K562 (cell line): ENCODE measurements around the gene GTPBP1. TPM values are rescaled to one million over a fixed set of nuclear protein-coding genes. Genes with fewer than 3 reads are reported as not detected.

ENCODE experiments used
- ATAC-seq: fragments of 200-7000 bp; cut with Tn5 transposase; 3 replicates; pipeline ENCODE4 v1.9.1; 2020; ENCODE audit warnings: moderate library complexity
- BruUV-seq: library from RNA; stranded (reverse); fragments of 400-500 nt; replicated peaks from 2 replicates; lab custom pipeline; 2021; lab: Mats Ljungman, UMichigan
- CTCF ChIA-PET: fragments of 300-600 bp; formaldehyde crosslinking; extraction: SDS; loops from one replicate; lab custom pipeline; 2021; ENCODE audit warnings: low intra/inter-chr PET ratio; lab: Yijun Ruan, JAX
- POLR2A ChIA-PET: fragments of 300-600, 350-650 bp; sonication (Branson Sonifier 250); formaldehyde crosslinking; extraction: SDS; loops from one replicate; lab custom pipeline; 2021; ENCODE audit warnings: antibody characterized with exemption, inconsistent platforms; lab: Yijun Ruan, JAX
- DNase-seq, 4 experiments: peaks; one replicate each; pipeline versions ENCODE4 v3.0.0 to v3.0.0-alpha.2; 2011 to 2018; ENCODE audit warnings: low spot score in 3 of 4, mixed read lengths in 3 of 4; ENCODE audit errors: extremely low read depth in 1 of 4
- FAIRE-seq: peaks from 2 replicates; lab custom pipeline; 2011; peaks lifted over from hg19 to GRCh38; lab: Jason Lieb, UNC
- H2AFZ ChIP-seq: 2 replicates; pipeline ENCODE4 v1.6.0; 2011; ENCODE audit warnings: low read depth, low read length, control low read depth, inconsistent platforms
- H3K27ac ChIP-seq: fragments of 200-600 bp; 3 replicates; pipeline ENCODE4 v1.8.0; 2011; ENCODE audit warnings: low read depth, mild to moderate bottlenecking, control low read depth, inconsistent platforms, low read length, moderate library complexity, mixed read lengths; ENCODE audit errors: extremely low read depth
- H3K27me3 ChIP-seq, 2 experiments: fragments of 300-600 bp in 1 of 2; 2 replicates in 1 of 2; 3 replicates in 1 of 2; pipeline versions ENCODE4 v1.6.0 to v1.8.0; 2011; ENCODE audit warnings: inconsistent platforms in 2 of 2, low read length in 2 of 2, mild to moderate bottlenecking in 1 of 2, mixed read lengths in 1 of 2, moderate library complexity in 1 of 2; ENCODE audit not compliant: control insufficient read depth in 2 of 2, insufficient read depth in 2 of 2
- H3K36me3 ChIP-seq: fragments of 300-600 bp; 3 replicates; pipeline ENCODE4 v1.8.0; 2011; ENCODE audit warnings: mild to moderate bottlenecking, low read length, inconsistent platforms; ENCODE audit not compliant: control insufficient read depth, insufficient read depth
- H3K4me1 ChIP-seq, 2 experiments: fragments of 200-600 bp in 1 of 2; replicated peaks in 1 of 2; 2 replicates in 1 of 2; 3 replicates in 1 of 2; pipeline versions ENCODE4 v1.5.1 to v1.8.0; 2011; ENCODE audit warnings: inconsistent platforms in 2 of 2, low read length in 2 of 2, mild to moderate bottlenecking in 1 of 2, mixed read lengths in 1 of 2, moderate library complexity in 1 of 2; ENCODE audit not compliant: control insufficient read depth in 2 of 2, insufficient read depth in 2 of 2
- H3K4me2 ChIP-seq: 2 replicates; pipeline ENCODE4 v1.6.1; 2011; ENCODE audit warnings: low read length, control low read depth, inconsistent platforms, mixed read lengths; ENCODE audit not compliant: insufficient read depth
- H3K4me3 ChIP-seq: fragments of 200-600 bp; sonication (generic), shearing (Covaris generic); 2 replicates; pipeline ENCODE4 v1.5.1; 2016; ENCODE audit warnings: control low read depth, inconsistent platforms
- H3K79me2 ChIP-seq: fragments of 200-600 bp; 3 replicates; pipeline ENCODE4 v1.8.0; 2011; ENCODE audit warnings: low read length, inconsistent platforms; ENCODE audit not compliant: control insufficient read depth, insufficient read depth
- H3K9ac ChIP-seq, 2 experiments: 2 replicates each; pipeline versions ENCODE4 v1.6.0 to v1.6.1; 2011; ENCODE audit warnings: low read depth in 2 of 2, low read length in 2 of 2, control low read depth in 1 of 2, inconsistent platforms in 1 of 2, mild to moderate bottlenecking in 1 of 2, mixed read lengths in 1 of 2; ENCODE audit not compliant: insufficient read depth in 1 of 2
- H3K9me1 ChIP-seq: one replicate; pipeline ENCODE4 v1.6.0; 2011; ENCODE audit warnings: inconsistent platforms, mild to moderate bottlenecking, low read length, moderate library complexity; ENCODE audit not compliant: control insufficient read depth, insufficient read depth
- H3K9me3 ChIP-seq: replicated peaks from 2 replicates; pipeline ENCODE4 v1.5.1; 2011; ENCODE audit warnings: low read depth, low read length, inconsistent platforms; ENCODE audit not compliant: control insufficient read depth, insufficient read depth
- H4K20me1 ChIP-seq: replicated peaks from 2 replicates; pipeline ENCODE4 v1.6.1; 2011; ENCODE audit warnings: low read length, inconsistent platforms, mixed read lengths; ENCODE audit not compliant: control insufficient read depth, insufficient read depth
- POLR2AphosphoS5 ChIP-seq: IDR thresholded peaks from 2 replicates; pipeline ENCODE4 v1.6.1; 2011; ENCODE audit warnings: mild to moderate bottlenecking, low read depth, low read length, moderate library complexity; ENCODE audit not compliant: control insufficient read depth, insufficient read depth
- POLR2G ChIP-seq: fragments of 200-400 bp; formaldehyde crosslinking; IDR thresholded peaks from 2 replicates; pipeline ENCODE4 v1.6.1; 2017; ENCODE audit warnings: low read depth, mild to moderate bottlenecking, antibody characterized with exemption, low read length, moderate library complexity
- SETDB1 ChIP-seq: IDR thresholded peaks from one replicate; pipeline ENCODE4 v1.6.1; 2012; ENCODE audit warnings: low read length, control low read depth, inconsistent platforms
- SIN3B ChIP-seq: fragments of 450-650 bp; IDR thresholded peaks from 2 replicates; pipeline ENCODE4 v1.6.1; 2017; ENCODE audit warnings: low read depth, mild to moderate bottlenecking, moderate library complexity
- SLC30A9 ChIP-seq: fragments of 250-450 bp; sonication (Bioruptor Pico); IDR thresholded peaks from 2 replicates; pipeline ENCODE4 v1.8.0; 2022; ENCODE audit warnings: mild to moderate bottlenecking, moderate library complexity
- SPI1 ChIP-seq: IDR thresholded peaks from 2 replicates; pipeline ENCODE4 v1.6.1; 2011; ENCODE audit warnings: low read depth, low read length, control low read depth, borderline replicate concordance
- YBX1 ChIP-seq: fragments of 450-650 bp; IDR thresholded peaks from 2 replicates; pipeline ENCODE4 v1.7.1; 2016; ENCODE audit warnings: mild to moderate bottlenecking
- WGBS: fragments of 100-300 bp; shearing (Covaris generic); methylation state at CpG from one replicate; pipeline ENCODE4 v1.1.6; 2016; ENCODE audit warnings: low coverage, mixed read lengths; ENCODE audit not compliant: insufficient coverage; ENCODE audit errors: missing lambda C conversion rate; 5-methylcytosine and 5-hydroxymethylcytosine counted together
- in situ Hi-C: fragments of 300-500 bp; cut with MboI; formaldehyde crosslinking; loops from 4 replicates; pipeline ENCODE4 v1.15.0; 2018; ENCODE audit warnings: inconsistent platforms, mixed read lengths
- intact Hi-C: fragments of 100-400 bp; cut with micrococcal nuclease; formaldehyde crosslinking; loops from 2 replicates; pipeline ENCODE4 v1.14.2; 2022
- polyA plus RNA-seq, 8 experiments: library from polyadenylated mRNA; depleted of rRNA in 4 of 8; stranded (reverse) in 5 of 8; unstranded in 3 of 8; fragments of >200 nt; fragmentation: Nextera tagmentation in 2 of 8; fragmentation: Illumina TruSeq in 1 of 8; extraction: Ambion mirVana in 2 of 8; extraction: Trizol in 1 of 8; gene quantifications; 2 replicates each; pipeline versions ENCODE4 v1.2.1 to v1.2.3, GENCODE V29; 2011 to 2014; ENCODE audit warnings: inconsistent platforms in 1 of 8, missing spikeins in 1 of 8
- total RNA-seq, 7 experiments: library from RNA; depleted of rRNA in 6 of 7; stranded (reverse); fragments of >200 nt in 6 of 7; fragmentation: Illumina TruSeq in 2 of 7; extraction: Trizol in 2 of 7; gene quantifications; 2 replicates each; pipeline versions ENCODE4 v1.2.1 to v1.2.3, GENCODE V29; 2011 to 2021; ENCODE audit warnings: low replicate concordance in 1 of 7
- TF ChIP-seq, protein P1 (sequence below): fragments of 250-450 bp; sonication (Bioruptor Pico); IDR thresholded peaks from 2 replicates; pipeline ENCODE4 v1.8.0; 2022; ENCODE audit warnings: inconsistent platforms

The GTPBP1 gene
- total and polyA plus RNA-seq, 9 of the 15 experiments (the other 6 are each of a cell fraction or from before 2014, with no cell fraction given) = 0.83 to 53.2 (median 23.3) TPM

DNA sequence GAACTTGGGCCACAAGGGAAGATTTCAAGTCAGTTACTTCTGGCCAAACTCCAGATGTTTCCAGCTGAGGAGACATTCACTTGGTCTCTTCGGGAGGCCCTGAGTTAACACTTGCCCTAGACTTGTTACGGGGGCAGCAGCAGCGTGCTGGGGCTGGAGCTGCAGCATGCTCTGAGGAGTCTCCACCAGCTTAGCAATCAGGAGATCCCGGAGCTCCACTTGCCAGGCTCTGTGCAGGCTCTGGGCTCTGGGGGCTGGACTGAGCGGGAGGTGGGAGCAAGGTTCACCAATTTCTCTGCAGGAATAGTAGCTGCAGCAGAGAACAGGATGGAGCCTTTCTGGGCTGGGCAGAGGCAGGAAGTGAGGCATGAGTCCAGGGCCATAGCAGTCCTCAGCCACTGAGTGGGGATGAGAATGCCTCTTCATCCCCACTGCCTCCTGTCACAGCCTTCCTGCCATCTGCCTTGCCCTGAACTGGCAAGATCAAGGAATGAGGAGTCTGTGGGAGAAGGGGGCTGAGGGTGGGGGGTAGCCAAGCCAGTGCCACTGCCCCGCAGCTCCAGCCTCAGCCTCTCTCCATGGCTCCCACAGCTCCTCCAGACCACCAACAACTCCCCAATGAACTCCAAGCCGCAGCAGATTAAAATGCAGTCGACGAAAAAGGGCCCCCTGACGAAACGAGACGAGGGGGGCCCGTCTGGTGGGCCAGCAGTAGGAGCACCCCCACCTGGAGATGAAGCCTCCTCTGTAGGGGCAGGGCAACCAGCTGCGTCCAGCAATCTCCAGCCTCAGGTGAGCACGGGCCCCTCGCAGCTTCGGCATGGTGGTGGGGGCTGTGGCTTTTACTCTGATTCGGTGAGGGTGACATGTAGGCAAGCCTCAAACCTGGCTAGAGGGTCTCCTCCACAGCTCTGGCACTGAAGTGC is 23.4 kb downstream of the GTPBP1 start:
- H3K4me2 ChIP-seq = no peak overlapping the region
- H3K4me1 ChIP-seq = peaks cover 0 to 9% of the 10 kb centered on the region in 2 experiments; a peak in 2 of 5 replicates
- DNase-seq (no peak), ATAC-seq (no peak), FAIRE-seq (no peak)
- H3K27ac ChIP-seq = no peak overlapping the region
- no peaks in the 10 kb centered on the region; the same call in 1 of the 2 replicates for H4K20me1 ChIP-seq
- no peak overlapping the region for H2AFZ ChIP-seq
- H3K9me3 ChIP-seq = no peaks in the 10 kb centered on the region
- no peaks in the 10 kb centered on the region for H3K9me1 ChIP-seq
- no peak overlapping the region for H3K9ac ChIP-seq
- CTCF ChIA-PET = no interaction called here
- POLR2A ChIA-PET = interaction anchor here (0.7 to 0.9 kb wide), 2 partner anchors 12 to 24 kb away, joined by 3 to 4 read pairs; partner anchors contain the start of gene GTPBP1
- in situ Hi-C loops = no loop called here
- no peaks in the 10 kb centered on the region for H3K79me2 ChIP-seq
- H3K4me3 ChIP-seq = no peak overlapping the region
- intact Hi-C loops = no loop called here
- BruUV-seq = no TSS peak
- H3K36me3 ChIP-seq = peaks cover 95% of the 10 kb centered on the region; the same call in 2 of the 3 replicates
- no peaks in the 10 kb centered on the region for H3K27me3 ChIP-seq
- no peak for TF ChIP-seq POLR2AphosphoS5
- TF ChIP-seq POLR2G = 0 out of 2 replicates have a peak, but pooled peaks have one; percentile 44
- 96% methylated on average over 8 of the region's 18 CpGs for WGBS

DNA sequence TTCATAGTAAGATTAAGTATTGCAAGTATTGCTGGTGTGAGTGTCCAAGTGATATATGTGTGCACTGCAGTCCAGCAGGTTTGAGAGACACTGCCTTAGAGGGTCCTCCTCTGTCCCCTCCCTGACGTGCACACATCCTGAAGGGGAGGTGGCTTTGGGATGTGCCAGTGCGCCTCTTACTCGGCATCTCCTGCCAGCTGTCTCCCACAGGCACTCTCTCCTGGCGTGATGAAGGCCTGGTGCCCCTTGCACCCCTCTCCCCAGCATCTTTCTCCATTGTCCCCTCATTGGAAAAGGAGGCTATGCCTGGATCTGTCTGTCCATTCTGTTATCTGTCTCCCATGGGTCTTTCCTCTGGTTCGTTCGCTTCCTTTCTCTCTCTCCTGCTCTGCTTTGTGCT is 24.2 kb downstream of the GTPBP1 start:
- Histone ChIP-seq H3K27me3 (no peaks in the 10 kb centered on the region), H3K79me2 (no peaks in the 10 kb centered on the region), H3K9me1 (no peaks in the 10 kb centered on the region), H3K27ac (no peak overlapping the region), H2AFZ (no peak overlapping the region), H3K9me3 (no peaks in the 10 kb centered on the region), H4K20me1 (no peaks in the 10 kb centered on the region; the same call in 1 of the 2 replicates), H3K4me3 (no peak overlapping the region), H3K36me3 (peaks cover 92% of the 10 kb centered on the region; the same call in 2 of the 3 replicates), H3K4me1 (peaks cover 0 to 9% of the 10 kb centered on the region in 2 experiments; a peak in 2 of 5 replicates), H3K9ac (0 out of 4 replicates have a peak overlapping the region, but pooled peaks of 1 of the 2 experiments have one; percentile 40), H3K4me2 (no peak overlapping the region)
- DNase-seq (no peak), ATAC-seq (no peak), FAIRE-seq (no peak)
- ChIA-PET POLR2A (interaction anchor here (0.9 kb wide), 1 partner anchor 24 kb away, joined by 3 read pairs; the partner anchor contains the start of gene GTPBP1), CTCF (no interaction called here)
- 89% methylated on average over 3 of the region's 6 CpGs for WGBS
- BruUV-seq = no TSS peak
- in situ Hi-C loops = no loop called here
- intact Hi-C loops = no loop called here
- TF ChIP-seq YBX1 = no peak
- TF ChIP-seq SPI1 = no peak
- no peak for TF ChIP-seq SLC30A9
- TF ChIP-seq SIN3B = no peak
- TF ChIP-seq, protein P1, sequence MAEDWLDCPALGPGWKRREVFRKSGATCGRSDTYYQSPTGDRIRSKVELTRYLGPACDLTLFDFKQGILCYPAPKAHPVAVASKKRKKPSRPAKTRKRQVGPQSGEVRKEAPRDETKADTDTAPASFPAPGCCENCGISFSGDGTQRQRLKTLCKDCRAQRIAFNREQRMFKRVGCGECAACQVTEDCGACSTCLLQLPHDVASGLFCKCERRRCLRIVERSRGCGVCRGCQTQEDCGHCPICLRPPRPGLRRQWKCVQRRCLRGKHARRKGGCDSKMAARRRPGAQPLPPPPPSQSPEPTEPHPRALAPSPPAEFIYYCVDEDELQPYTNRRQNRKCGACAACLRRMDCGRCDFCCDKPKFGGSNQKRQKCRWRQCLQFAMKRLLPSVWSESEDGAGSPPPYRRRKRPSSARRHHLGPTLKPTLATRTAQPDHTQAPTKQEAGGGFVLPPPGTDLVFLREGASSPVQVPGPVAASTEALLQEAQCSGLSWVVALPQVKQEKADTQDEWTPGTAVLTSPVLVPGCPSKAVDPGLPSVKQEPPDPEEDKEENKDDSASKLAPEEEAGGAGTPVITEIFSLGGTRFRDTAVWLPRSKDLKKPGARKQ (CRISPR knock-in tag) = no peak
- TF ChIP-seq SETDB1 = no peak
